NCI-H510A (cell line): Measurements from ENCODE around the gene ANGPT4.
"Not testable (repeated sequence)": the region's sequence is repeated elsewhere in the genome, so short reads cannot be mapped to it uniquely, and the experiment has no call there.

Source experiments
- DNase-seq: peaks from one replicate; lab custom pipeline; 2025; lab: John Stamatoyannopoulos, UW

Gene ANGPT4

GRCh38 chr20:905396-905961 lies 10.7 kb downstream of the ANGPT4 start:
- DNase-seq: no peak

DNA sequence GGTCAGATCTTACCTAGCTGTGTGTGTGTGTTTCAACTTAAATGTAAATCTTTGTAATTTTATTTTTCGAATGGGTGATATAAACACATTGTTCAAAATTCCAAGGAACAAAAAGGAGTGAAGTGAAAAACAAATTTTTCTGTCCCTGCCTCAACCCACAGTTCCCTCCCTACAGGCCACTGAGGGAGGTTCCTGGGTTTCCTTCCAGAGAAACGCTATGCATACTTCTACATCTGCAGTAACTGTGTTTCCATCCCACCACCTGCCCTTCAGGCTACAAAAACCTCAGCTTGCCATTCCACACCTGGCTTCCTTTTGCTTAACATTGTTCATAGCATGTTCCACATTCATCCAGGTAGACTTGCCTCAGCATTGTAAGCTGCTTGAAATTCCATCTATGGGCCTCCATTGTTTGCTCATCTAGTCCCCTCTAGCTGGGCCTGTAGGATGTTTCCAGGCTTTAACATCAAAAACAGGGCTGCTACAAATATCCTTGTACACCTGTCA lies 12.0 kb downstream of the ANGPT4 start:
- no peak for DNase-seq

DNA sequence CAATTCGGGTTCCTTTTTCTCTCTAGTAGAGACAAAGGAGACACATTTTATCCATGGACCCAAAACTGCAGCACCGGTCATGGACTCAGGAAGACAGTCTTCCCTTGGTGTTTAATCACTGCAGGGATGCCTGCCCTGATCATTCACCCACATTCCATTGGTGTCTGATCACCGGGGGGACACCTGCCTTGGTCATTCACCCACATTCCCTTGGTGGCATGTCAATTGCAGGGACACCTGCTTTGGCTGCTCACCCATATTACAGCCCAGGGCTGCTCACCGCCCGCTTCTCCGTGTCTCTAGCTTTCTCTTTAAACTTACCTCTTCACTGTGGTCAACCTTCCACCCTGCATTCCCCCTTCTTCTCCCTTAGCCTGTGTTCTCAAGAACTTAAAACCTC lies 18.7 kb downstream of the ANGPT4 start:
- DNase-seq: not testable (repeated sequence)

DNA sequence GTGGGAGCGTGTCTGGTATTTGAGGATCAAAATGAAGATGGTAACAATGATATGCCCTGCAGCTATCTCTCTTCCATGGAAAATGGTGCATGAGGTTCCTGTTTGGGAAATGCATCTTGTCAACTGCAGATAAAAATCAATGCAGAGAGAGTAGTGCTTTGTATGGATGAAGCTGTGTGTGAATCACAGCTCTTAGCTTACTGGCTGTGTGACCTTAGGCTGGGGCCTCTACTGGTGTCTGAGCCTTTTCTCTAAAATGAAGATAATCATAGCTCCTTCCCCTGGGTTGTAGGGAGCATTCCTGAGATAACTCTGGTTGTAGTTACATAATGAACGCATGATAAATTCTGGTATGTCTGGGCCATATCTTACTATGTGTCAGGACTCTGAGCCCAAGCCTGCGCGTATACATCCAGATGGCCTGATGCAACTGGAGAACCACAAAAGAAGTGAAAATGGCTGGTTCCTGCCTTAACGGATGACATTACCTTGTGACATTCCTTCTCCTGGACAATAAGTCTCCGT lies 19.6 kb downstream of the ANGPT4 start:
- no peak for DNase-seq

DNA sequence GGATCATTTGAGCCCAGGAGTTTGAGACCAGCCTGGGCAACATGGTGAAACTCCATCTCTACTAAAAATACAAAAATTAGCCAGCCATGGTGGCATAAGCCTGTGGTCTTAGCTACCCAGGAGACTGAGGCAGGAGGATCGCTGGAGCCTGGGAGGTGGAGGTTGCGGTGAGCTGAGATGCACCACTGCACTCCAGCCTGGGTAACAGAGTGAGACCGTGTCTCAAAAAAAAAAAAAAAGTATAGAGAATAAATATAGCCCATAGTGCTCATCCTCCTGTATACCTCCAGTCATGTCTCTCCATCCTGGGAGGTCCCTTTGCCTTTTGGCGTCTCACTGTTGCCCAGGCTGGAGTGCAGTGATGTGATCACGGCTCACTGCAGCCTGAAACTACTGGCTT lies 23.8 kb downstream of the ANGPT4 start:
- DNase-seq: not testable (repeated sequence)

DNA sequence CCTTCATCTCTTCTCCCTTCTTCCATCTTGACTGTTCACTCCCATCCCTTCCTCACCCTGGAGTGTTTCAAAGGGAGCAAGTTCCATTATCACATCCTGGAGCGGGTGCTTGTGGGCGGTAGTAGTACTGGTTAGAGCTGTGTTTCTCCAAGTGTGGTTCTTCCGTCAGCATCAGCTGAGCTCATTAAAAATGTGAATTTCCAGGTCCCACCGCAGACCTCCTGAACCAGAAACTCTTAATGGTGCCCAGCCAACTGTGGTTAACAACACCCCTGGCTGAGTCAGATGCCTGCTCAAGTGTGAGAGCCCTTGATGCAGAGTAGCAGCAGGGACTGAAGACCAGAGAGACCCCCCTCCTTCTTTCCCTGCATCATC lies 24.4 kb downstream of the ANGPT4 start:
- no peak for DNase-seq

DNA sequence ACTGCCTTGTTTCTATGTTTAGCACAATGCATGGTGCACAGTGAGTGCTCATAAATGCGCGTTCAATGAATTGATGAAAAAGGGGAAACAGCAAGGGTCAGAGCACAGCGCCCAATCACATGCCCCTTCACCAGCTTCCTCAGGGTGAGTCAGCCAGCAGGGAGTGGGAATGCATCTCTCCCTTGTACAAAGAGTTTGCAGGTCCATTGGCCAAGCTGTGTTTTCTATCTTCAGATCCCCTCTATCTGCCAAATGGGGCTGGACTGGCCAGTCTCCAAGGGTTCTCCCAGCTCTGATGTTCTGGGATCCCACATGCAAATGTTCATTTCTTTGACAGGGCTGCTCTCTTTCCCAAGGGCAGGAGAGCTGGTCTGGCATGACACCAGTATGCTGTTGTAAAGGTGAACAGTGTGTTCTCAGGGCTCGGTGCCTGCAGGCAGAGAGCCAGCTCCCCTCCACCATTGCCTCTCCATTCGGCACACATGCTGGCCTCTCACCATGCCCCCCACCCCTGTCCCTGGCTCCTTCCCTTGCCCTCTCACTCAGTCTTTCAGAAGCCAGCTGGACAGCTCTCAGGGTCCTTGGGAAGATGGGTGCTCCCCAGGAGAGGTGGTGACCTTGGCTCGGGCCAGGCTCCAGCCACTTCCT lies 25.0 kb downstream of the ANGPT4 start:
- no peak for DNase-seq

- no peak for DNase-seq
Observed at GRCh38 chr20:890666-891057, 25.5 kb downstream of the ANGPT4 start.

GRCh38 chr20:889932-890463 lies 26.1 kb downstream of the ANGPT4 start:
- DNase-seq: no peak

DNA sequence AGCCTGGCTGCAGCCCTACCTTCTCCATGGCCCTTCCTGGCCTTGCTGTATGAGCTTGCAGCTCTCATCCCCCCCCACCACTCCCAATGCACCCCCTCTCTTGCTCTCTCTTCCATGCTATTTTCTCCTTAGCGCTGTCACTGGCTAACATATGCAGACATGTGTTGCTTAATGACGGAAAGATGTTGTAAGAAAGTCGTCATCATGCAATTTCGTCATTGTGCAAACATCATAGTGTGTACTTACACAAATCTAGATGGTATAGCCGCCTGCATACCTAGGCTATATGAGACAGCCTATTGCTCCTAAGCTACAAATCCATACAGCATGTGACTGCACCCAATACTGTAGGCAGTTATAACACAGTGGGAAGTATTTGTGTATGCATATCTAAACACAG lies 27.0 kb downstream of the ANGPT4 start:
- DNase-seq: no peak

DNA sequence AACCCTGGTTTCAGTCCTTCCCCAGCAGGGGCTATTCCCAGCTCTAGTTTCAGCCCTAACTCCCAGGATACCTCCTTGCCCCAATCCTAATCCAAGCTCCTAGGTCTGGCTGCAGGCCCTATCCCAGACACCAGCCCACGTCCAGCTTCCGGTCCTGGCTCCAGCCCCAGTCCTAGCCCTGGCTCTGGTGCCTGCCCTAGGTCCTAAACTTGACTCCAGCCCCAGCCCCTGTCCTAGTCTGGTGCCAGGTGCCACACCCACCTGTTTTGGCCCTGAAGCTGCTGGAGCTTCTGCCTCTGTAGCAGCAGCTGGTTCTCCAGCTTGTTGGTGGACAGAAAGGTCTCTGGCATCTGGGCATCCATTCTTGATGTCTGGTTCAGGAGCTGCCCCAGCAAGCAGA lies 28.1 kb downstream of the ANGPT4 start:
- no peak for DNase-seq

GRCh38 chr20:887137-887536 lies 29.0 kb downstream of the ANGPT4 start:
- DNase-seq: no peak

DNA sequence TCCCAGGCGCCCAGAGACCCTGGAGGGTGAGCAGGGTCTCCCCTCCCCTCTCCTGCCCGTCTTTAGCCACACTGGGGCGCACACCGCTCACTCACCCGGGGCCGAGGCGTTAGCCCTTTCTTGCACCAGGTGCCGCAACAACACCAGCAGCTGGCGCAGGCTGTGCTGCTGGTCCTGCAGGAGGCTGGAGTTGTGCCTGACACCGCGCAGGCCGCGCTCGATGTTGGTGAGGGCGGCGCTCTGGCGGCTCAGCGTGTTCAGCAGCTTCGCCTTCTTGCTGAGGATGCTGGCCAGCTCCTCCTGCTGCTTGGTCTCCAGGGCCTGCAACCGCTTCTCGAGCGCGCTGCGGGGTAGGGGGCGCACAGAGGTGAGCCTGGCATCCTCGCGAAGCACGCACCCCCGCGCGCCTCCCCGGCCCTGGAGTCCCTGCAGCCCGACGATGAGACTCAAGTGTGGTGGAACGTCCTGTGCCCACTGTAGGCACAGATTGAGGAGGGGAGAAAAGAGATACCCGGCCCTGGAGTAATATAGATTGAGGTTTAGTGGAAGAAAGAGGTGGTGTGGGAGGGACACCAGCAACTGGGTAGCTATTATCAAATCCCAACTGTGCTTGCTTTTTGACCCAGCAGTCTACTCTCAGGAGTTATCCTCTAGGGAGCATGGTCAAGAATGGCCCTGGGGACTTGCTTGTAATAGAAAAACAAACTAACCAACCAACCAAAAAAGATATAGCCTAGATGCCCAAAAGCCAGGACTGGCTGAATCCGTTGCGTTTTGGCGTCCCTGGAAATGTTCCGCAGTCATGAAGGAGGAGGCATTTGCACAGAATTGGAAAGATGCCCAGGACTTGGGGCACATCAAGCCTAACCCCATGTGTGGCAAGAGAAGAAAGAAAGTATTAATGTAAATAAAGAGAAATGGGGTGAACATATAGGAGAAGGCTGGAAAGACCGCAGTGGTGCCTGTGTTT lies 30.9 kb downstream of the ANGPT4 start:
- no peak for DNase-seq

- no peak for DNase-seq
Observed at GRCh38 chr20:881783-882144, 34.4 kb downstream of the ANGPT4 start.

- DNase-seq: no peak
Observed at GRCh38 chr20:881051-881782, 34.9 kb downstream of the ANGPT4 start.

DNA sequence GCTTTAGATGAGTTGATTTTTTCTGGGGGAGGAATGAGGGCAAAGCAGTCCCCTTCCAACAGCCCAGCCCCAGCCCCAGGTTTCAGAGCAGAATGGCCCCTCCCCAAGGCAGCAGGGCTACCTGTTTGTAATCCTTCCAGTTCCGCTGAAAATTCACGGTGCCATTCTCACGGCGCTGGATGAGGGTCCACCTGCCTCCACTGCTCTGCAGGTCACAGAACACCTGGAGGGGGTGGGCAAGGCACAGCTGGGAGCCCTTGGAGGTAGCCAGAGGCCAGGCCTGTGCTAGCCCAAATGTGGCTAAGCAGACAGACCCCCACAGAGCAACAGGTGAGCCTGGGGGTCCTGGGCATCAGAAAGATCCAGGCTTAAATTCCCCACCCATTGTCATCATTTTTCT lies 36.5 kb downstream of the ANGPT4 start:
- DNase-seq: no peak

GRCh38 chr20:878511-879307 lies 37.4 kb downstream of the ANGPT4 start:
- DNase-seq: no peak

DNA sequence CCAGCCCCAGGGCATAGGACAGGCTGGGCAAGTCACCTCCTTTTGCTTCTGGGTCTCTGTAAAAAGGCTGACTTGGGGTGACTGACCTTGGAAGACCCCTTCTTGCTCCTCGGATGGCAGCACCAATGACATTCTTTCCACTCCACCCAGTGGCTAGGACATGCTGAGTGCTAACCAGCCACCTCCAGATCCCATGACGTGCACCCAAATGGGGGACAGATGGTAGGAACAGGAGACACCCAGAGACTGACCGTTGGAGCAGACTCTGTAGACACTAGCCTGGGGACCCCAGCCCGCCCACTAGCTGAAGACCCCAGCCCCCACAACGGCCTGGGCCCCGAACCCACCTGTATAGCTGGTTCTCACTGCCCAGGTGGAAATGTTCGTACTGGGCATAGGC lies 38.3 kb downstream of the ANGPT4 start:
- DNase-seq: no peak

DNA sequence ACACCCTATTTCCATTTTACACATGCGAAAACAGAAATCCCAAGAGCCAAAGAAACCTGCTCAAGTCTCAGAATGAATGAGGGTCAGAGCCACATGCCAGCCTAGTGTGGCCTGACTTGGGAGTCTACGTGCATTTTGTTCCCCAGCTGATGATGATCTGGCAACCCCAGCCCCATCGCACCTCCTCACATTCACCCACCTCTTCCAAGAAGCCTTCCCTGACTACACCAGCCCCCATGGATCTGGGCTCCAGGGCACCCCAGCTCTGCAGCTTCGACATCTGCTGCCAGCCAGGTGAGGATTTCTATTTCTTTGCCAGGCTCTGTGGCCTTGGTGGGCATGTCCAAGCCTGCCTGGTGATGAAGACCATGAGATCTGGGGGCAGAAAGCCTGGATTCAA lies 41.0 kb downstream of the ANGPT4 start:
- no peak for DNase-seq

GRCh38 chr20:873875-874607 lies 42.1 kb downstream of the ANGPT4 start:
- DNase-seq: no peak
